ENCODE data around the gene HARS2. TPM values are rescaled to one million over a fixed set of nuclear protein-coding genes. Genes with fewer than 3 reads are reported as not detected.
"Not testable (repeated sequence)": the region's sequence is repeated elsewhere in the genome, so short reads cannot be mapped to it uniquely, and the experiment has no call there.

Gene HARS2
- total and polyA plus RNA-seq, 2 donors from 2014 or later = 26.7 to 27.6 TPM

DNA sequence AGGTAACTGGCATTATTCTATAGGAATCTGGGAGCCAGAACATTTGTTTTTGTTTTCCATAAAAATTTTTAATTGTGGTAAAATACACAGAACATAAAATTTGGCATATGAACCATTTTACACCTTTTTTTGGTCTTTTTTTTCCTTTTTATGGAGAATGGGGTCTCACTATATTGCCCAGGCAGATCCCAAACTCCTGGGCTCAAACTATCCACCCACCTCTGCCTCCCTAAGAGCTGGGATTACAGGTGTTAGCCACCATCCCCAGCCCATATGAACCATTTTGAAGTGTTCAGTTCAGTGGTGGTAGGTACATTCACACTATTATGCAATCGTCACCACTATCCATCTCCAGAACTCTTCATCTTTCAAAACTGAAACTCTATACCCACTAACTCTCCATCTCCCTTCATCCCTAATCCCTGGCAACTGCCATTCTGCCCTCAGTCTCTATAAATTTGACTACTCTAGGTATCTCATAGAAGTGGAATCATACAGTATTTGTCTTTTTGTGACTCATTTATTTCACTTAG, 22.4 kb downstream of the HARS2 start:
- no peak overlapping the region for H3K4me3 ChIP-seq (ENCODE audit: low read length in 3 of 3)
- no peaks in the 10 kb centered on the region for H3K36me3 ChIP-seq (ENCODE audit: control insufficient read depth in 2 of 3, insufficient read depth in 3 of 3, low read length in 3 of 3)
- H3K27ac ChIP-seq (ENCODE audit: low read depth in 2 of 2, low read length in 2 of 2) = no peak overlapping the region
- FAIRE-seq = no peak
- no peaks in the 10 kb centered on the region for H3K4me1 ChIP-seq (ENCODE audit: control insufficient read depth in 2 of 3, insufficient read depth in 2 of 3, low read depth in 1 of 3, low read length in 3 of 3)
- TF ChIP-seq, protein P1, sequence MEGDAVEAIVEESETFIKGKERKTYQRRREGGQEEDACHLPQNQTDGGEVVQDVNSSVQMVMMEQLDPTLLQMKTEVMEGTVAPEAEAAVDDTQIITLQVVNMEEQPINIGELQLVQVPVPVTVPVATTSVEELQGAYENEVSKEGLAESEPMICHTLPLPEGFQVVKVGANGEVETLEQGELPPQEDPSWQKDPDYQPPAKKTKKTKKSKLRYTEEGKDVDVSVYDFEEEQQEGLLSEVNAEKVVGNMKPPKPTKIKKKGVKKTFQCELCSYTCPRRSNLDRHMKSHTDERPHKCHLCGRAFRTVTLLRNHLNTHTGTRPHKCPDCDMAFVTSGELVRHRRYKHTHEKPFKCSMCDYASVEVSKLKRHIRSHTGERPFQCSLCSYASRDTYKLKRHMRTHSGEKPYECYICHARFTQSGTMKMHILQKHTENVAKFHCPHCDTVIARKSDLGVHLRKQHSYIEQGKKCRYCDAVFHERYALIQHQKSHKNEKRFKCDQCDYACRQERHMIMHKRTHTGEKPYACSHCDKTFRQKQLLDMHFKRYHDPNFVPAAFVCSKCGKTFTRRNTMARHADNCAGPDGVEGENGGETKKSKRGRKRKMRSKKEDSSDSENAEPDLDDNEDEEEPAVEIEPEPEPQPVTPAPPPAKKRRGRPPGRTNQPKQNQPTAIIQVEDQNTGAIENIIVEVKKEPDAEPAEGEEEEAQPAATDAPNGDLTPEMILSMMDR (IDR thresholded peaks at IDR 0.05; ENCODE audit: borderline replicate concordance, extremely low read depth, insufficient read depth) = no peak
- H3K9me3 ChIP-seq (ENCODE audit: control insufficient read depth in 2 of 3, insufficient read depth in 1 of 3, low read length in 3 of 3) = no peaks in the 10 kb centered on the region
- no peaks in the 10 kb centered on the region for H3K27me3 ChIP-seq (ENCODE audit: control insufficient read depth, insufficient read depth, low read length)
- DNase-seq = no peak
- intact Hi-C loops (cut with DNase I) = no loop called here
- no peak overlapping the region for H3K9ac ChIP-seq (ENCODE audit: low read length in 3 of 3)

DNA sequence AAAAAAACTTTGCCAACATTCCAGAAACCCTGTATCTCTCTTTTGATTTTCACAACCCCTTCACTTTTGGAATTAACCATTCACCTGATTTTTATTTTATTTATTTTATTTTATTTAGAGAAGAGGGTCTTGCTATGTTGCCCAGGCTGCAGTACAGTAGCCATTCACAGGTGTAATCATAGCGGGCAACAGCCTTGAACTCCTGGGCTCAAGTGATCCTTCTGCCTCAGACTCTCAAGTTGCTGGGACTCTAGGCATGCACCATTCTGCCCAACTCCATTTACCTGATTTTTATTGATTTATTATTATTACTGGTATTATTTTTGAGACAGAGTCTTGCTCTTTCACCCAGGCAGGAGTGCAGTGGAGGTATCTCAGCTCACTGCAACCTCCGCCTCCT, 25.0 kb downstream of the HARS2 start:
- intact Hi-C loops (cut with DNase I); H3K27ac ChIP-seq (ENCODE audit: low read depth in 2 of 2, low read length in 2 of 2); H3K4me3 ChIP-seq (ENCODE audit: low read length in 3 of 3); H3K4me1 ChIP-seq (ENCODE audit: control insufficient read depth in 2 of 3, insufficient read depth in 2 of 3, low read depth in 1 of 3, low read length in 3 of 3); H3K36me3 ChIP-seq (ENCODE audit: control insufficient read depth in 2 of 3, insufficient read depth in 3 of 3, low read length in 3 of 3); H3K9ac ChIP-seq (ENCODE audit: low read length in 3 of 3); H3K9me3 ChIP-seq (ENCODE audit: control insufficient read depth in 2 of 3, insufficient read depth in 1 of 3, low read length in 3 of 3); DNase-seq; H3K27me3 ChIP-seq (ENCODE audit: control insufficient read depth, insufficient read depth, low read length); FAIRE-seq: not testable (repeated sequence)

DNA sequence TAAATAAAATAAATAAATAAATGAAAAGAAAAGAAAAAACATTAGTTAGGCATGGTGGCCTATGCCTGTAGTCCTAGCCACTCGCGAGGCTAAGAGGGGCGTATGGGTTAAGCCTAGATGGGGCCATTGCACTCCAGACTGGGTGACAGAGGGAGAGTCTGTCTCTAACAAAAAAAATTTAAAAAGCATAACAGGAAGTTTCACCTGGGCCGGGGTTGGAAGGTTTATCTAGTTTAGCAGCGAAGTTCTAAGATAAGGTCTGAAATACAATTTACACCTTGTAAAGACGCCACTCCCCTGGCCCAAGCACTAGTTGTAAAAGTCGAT, 27.0 kb downstream of the HARS2 start:
- H3K27ac ChIP-seq (ENCODE audit: low read depth in 2 of 2, low read length in 2 of 2) = no peak overlapping the region
- H3K4me1 ChIP-seq (ENCODE audit: control insufficient read depth in 2 of 3, insufficient read depth in 2 of 3, low read depth in 1 of 3, low read length in 3 of 3) = no peaks in the 10 kb centered on the region
- intact Hi-C loops (cut with DNase I) = no loop called here
- H3K4me3 ChIP-seq (ENCODE audit: low read length in 3 of 3) = no peak overlapping the region
- H3K27me3 ChIP-seq (ENCODE audit: control insufficient read depth, insufficient read depth, low read length) = no peaks in the 10 kb centered on the region
- H3K9ac ChIP-seq (ENCODE audit: low read length in 3 of 3) = no peak overlapping the region
- no peak for FAIRE-seq
- TF ChIP-seq, protein P1 (IDR thresholded peaks at IDR 0.05; ENCODE audit: borderline replicate concordance, extremely low read depth, insufficient read depth) = no peak
- DNase-seq = no peak
- no peaks in the 10 kb centered on the region for H3K36me3 ChIP-seq (ENCODE audit: control insufficient read depth in 2 of 3, insufficient read depth in 3 of 3, low read length in 3 of 3)
- no peaks in the 10 kb centered on the region for H3K9me3 ChIP-seq (ENCODE audit: control insufficient read depth in 2 of 3, insufficient read depth in 1 of 3, low read length in 3 of 3)

DNA sequence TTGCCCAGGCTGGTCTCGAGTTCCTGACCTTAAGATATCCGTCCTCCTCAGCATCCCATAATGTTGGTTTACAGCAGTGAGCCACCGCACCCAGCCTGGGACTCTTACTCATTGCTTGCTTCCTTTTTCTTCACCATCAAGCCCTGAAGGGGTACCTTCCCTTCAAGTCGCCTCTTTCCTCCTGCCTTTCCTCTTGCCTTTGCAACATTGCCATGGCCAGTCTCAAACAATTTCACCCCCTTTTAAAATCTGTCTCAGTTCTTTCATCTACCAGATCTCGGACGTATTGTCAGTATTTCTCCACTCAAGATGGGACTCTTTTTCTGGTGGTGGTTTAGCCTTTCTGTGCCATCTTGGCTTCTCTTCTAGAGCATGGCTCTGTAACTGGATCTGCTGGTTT, 29.5 kb downstream of the HARS2 start:
- DNase-seq; H3K4me1 ChIP-seq (ENCODE audit: control insufficient read depth in 2 of 3, insufficient read depth in 2 of 3, low read depth in 1 of 3, low read length in 3 of 3); H3K27ac ChIP-seq (ENCODE audit: low read depth in 2 of 2, low read length in 2 of 2); H3K27me3 ChIP-seq (ENCODE audit: control insufficient read depth, insufficient read depth, low read length); H3K36me3 ChIP-seq (ENCODE audit: control insufficient read depth in 2 of 3, insufficient read depth in 3 of 3, low read length in 3 of 3); H3K4me3 ChIP-seq (ENCODE audit: low read length in 3 of 3); H3K9ac ChIP-seq (ENCODE audit: low read length in 3 of 3); intact Hi-C loops (cut with DNase I); H3K9me3 ChIP-seq (ENCODE audit: control insufficient read depth in 2 of 3, insufficient read depth in 1 of 3, low read length in 3 of 3); FAIRE-seq: not testable (repeated sequence)

DNA sequence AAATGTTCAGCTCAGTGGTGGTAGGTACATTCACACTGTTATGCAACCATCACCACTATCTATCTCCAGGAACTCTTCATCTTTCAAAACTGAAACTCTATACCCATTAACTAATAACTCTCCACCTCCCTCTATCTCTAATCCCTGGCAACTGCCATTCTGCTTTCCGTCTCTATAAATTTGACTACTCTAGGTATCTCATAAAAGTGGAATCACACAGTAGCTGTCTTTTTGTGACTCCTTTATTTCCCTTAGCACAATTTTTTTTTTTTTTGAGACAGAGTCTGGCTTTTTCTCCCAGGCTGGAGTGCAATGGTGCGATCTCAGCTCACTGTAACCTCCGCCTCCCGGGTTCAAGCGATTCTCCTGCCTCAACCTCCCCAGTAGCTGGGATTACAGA, 30.1 kb downstream of the HARS2 start:
- H3K36me3 ChIP-seq (ENCODE audit: control insufficient read depth in 2 of 3, insufficient read depth in 3 of 3, low read length in 3 of 3); H3K9me3 ChIP-seq (ENCODE audit: control insufficient read depth in 2 of 3, insufficient read depth in 1 of 3, low read length in 3 of 3); H3K4me1 ChIP-seq (ENCODE audit: control insufficient read depth in 2 of 3, insufficient read depth in 2 of 3, low read depth in 1 of 3, low read length in 3 of 3); H3K27ac ChIP-seq (ENCODE audit: low read depth in 2 of 2, low read length in 2 of 2); intact Hi-C loops (cut with DNase I); H3K4me3 ChIP-seq (ENCODE audit: low read length in 3 of 3); H3K9ac ChIP-seq (ENCODE audit: low read length in 3 of 3); FAIRE-seq; H3K27me3 ChIP-seq (ENCODE audit: control insufficient read depth, insufficient read depth, low read length); DNase-seq: not testable (repeated sequence)
